Adrenal gland (tissue), 5 donors: ENCODE measurements around the gene SDSL.

Experiments
- CTCF ChIP-seq, 6 experiments: fragments of 450-650 bp in 4 of 6; fragments of 200-600 bp in 2 of 6; sonication (generic) in 1 of 6; IDR thresholded peaks; 1 replicate in 5 of 6; 2 replicates in 1 of 6; pipeline versions ENCODE4 v1.5.1 to v1.8.0; 2016 to 2021; ENCODE audit warnings: antibody characterized with exemption in 6 of 6, mild to moderate bottlenecking in 2 of 6, moderate library complexity in 1 of 6
- POLR2A ChIP-seq, 2 donors: fragments of 450-650 bp; IDR thresholded peaks; one replicate each; pipeline ENCODE4 v1.6.1; 2017; ENCODE audit warnings: antibody characterized with exemption in 2 of 2, mild to moderate bottlenecking in 2 of 2, moderate library complexity in 1 of 2
- donor health status: DM: no; HTN: no; CAD: no.

DNA sequence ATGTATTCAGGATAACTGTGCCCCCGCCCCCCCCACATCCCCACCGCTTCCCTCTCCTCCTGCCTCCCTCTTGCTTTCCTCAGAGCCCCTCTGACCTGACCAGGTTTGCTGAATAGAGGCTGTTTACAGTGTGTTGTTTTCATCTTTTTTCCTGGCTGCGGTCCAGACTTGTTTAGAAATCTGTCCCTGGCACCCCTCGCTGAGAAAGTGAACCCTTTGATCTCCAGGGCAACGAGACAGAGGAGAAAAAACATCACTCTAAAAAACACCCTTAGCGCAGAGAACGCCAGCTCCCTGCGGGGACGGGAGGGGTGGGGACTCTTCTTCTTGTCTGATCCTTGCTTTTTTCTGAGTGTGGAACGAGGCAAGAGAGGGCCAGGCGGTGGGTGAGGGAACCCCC lies 41.0 kb upstream of the SDSL start:
- TF ChIP-seq CTCF (IDR thresholded peaks at IDR 0.05) = no peak
- TF ChIP-seq POLR2A (IDR thresholded peaks at IDR 0.05) = no peak
